HL-60 (cell line): ENCODE data around the gene NACA2.

ENCODE experiments used
- GABPA ChIP-seq: IDR thresholded peaks from 2 replicates; pipeline ENCODE4 v1.6.1; 2012; ENCODE audit warnings: low read depth
- POLR2AphosphoS5 ChIP-seq: IDR thresholded peaks from 2 replicates; pipeline ENCODE4 v1.6.1; 2012; ENCODE audit warnings: low read depth
- REST ChIP-seq: IDR thresholded peaks from 2 replicates; pipeline ENCODE4 v1.6.1; 2012; ENCODE audit warnings: low read depth; ENCODE audit not compliant: insufficient replicate concordance
- TF ChIP-seq, protein P1 (sequence below): IDR thresholded peaks from one replicate; pipeline ENCODE4 v1.5.1; 2011; ENCODE audit warnings: low read length, control low read depth, inconsistent platforms; ENCODE audit not compliant: insufficient read depth

GRCh38 chr17:61583660-61584264, 7.3 kb downstream of the NACA2 start:
- TF ChIP-seq REST (no peak), POLR2AphosphoS5 (no peak), GABPA (no peak)
- TF ChIP-seq, protein P1, sequence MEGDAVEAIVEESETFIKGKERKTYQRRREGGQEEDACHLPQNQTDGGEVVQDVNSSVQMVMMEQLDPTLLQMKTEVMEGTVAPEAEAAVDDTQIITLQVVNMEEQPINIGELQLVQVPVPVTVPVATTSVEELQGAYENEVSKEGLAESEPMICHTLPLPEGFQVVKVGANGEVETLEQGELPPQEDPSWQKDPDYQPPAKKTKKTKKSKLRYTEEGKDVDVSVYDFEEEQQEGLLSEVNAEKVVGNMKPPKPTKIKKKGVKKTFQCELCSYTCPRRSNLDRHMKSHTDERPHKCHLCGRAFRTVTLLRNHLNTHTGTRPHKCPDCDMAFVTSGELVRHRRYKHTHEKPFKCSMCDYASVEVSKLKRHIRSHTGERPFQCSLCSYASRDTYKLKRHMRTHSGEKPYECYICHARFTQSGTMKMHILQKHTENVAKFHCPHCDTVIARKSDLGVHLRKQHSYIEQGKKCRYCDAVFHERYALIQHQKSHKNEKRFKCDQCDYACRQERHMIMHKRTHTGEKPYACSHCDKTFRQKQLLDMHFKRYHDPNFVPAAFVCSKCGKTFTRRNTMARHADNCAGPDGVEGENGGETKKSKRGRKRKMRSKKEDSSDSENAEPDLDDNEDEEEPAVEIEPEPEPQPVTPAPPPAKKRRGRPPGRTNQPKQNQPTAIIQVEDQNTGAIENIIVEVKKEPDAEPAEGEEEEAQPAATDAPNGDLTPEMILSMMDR = no peak
